GM23248 (cell line): ENCODE results near the gene CST9. TPM values are rescaled to one million over a fixed set of nuclear protein-coding genes. Genes with fewer than 3 reads are reported as not detected.
A peak's percentile ranks its signal among the peaks of the same experiment; 100 is the strongest.

Source experiments
- DNase-seq: peaks from one replicate; pipeline ENCODE4 v3.0.0-alpha.2; 2015
- H2AFZ ChIP-seq: fragments of 200-600 bp; sonication (generic); 2 replicates; pipeline ENCODE4 v1.6.1; 2016; ENCODE audit warnings: antibody characterized with exemption
- H3F3A ChIP-seq: fragments of 200-600 bp; sonication (generic); 2 replicates; pipeline ENCODE4 v1.6.1; 2016; ENCODE audit warnings: mild to moderate bottlenecking, antibody characterized with exemption, mixed run types; ENCODE audit not compliant: insufficient read depth
- H3K27ac ChIP-seq: fragments of 200-600 bp; sonication (generic); 2 replicates; pipeline ENCODE4 v1.5.1; 2016; ENCODE audit warnings: mild to moderate bottlenecking
- H3K27me3 ChIP-seq: fragments of 200-600 bp; sonication (generic); replicated peaks from 2 replicates; pipeline ENCODE4 v1.6.1; 2016; ENCODE audit warnings: mild to moderate bottlenecking; ENCODE audit not compliant: insufficient read depth
- H3K36me3 ChIP-seq: fragments of 200-600 bp; sonication (generic); 2 replicates; pipeline ENCODE4 v1.6.1; 2016; ENCODE audit warnings: low read depth, mild to moderate bottlenecking
- H3K4me1 ChIP-seq: fragments of 200-600 bp; sonication (generic); 2 replicates; pipeline ENCODE4 v1.6.1; 2016; ENCODE audit warnings: mild to moderate bottlenecking; ENCODE audit not compliant: insufficient read depth
- H3K4me2 ChIP-seq: fragments of 200-600 bp; sonication (generic); one replicate; pipeline ENCODE4 v1.6.1; 2016; ENCODE audit warnings: mild to moderate bottlenecking; ENCODE audit not compliant: unreplicated experiment
- H3K4me3 ChIP-seq: fragments of 200-600 bp; sonication (generic); 2 replicates; pipeline ENCODE4 v1.5.1; 2016; ENCODE audit warnings: mild to moderate bottlenecking
- H3K79me2 ChIP-seq: fragments of 200-600 bp; sonication (generic); 2 replicates; pipeline ENCODE4 v1.6.1; 2016; ENCODE audit warnings: mild to moderate bottlenecking; ENCODE audit not compliant: insufficient read depth
- H3K9ac ChIP-seq: fragments of 200-600 bp; sonication (generic); 2 replicates; pipeline ENCODE4 v1.6.1; 2016; ENCODE audit warnings: mild to moderate bottlenecking
- H3K9me2 ChIP-seq: fragments of 200-600 bp; sonication (generic); 2 replicates; pipeline ENCODE4 v1.6.1; 2016; ENCODE audit warnings: mixed run types, mild to moderate bottlenecking, moderate library complexity; ENCODE audit not compliant: insufficient read depth
- H3K9me3 ChIP-seq: fragments of 200-600 bp; sonication (generic); one replicate; pipeline ENCODE4 v1.6.1; 2017; ENCODE audit warnings: low read depth
- H4K20me1 ChIP-seq: fragments of 200-600 bp; sonication (generic); 2 replicates; pipeline ENCODE4 v1.6.0; 2016; ENCODE audit not compliant: insufficient read depth
- EZH2 ChIP-seq: fragments of 200-600 bp; sonication (generic); IDR thresholded peaks from 2 replicates; pipeline ENCODE4 v1.6.1; 2018; ENCODE audit warnings: antibody characterized with exemption, mild to moderate bottlenecking; ENCODE audit not compliant: insufficient read depth, poor library complexity, severe bottlenecking
- EZH2phosphoT487 ChIP-seq: fragments of 200-600 bp; sonication (generic); IDR thresholded peaks from 2 replicates; pipeline ENCODE4 v1.6.1; 2018; ENCODE audit warnings: antibody characterized with exemption, moderate library complexity, mild to moderate bottlenecking, low read depth; ENCODE audit not compliant: insufficient read depth
- WGBS, 2 experiments: methylation state at CpG; one replicate each; pipeline ENCODE4 v1.1.6; 2015 to 2017; ENCODE audit warnings: low lambda C conversion rate in 2 of 2, low coverage in 1 of 2; ENCODE audit errors: missing lambda C conversion rate in 2 of 2; 5-methylcytosine and 5-hydroxymethylcytosine counted together
- in situ Hi-C: fragments of 300-500 bp; cut with MboI; formaldehyde crosslinking; loops from 2 replicates; pipeline ENCODE4 v1.15.0; 2020
- polyA plus RNA-seq: library from polyadenylated mRNA; unstranded; fragments of >200 nt; fragmentation: Nextera tagmentation; extraction: Ambion mirVana; gene quantifications from 2 replicates; pipeline ENCODE4 v1.2.1, GENCODE V29; 2016
- total RNA-seq: library from RNA; depleted of rRNA; stranded (reverse); fragments of >200 nt; shearing (Covaris generic); gene quantifications from 2 replicates; pipeline ENCODE4 v1.2.3, GENCODE V29; 2014

Gene CST9
- total and polyA plus RNA-seq, 2 experiments from 2014 or later, result not detected

- no peak overlapping the region for H2AFZ ChIP-seq
- 0 out of 2 replicates have a peak, but pooled peaks cover 3% of the 10 kb centered on the region for H3K79me2 ChIP-seq
- DNase-seq, result no peak
- H3K27me3 ChIP-seq, result no peaks in the 10 kb centered on the region
- no peaks in the 10 kb centered on the region for H3K9me2 ChIP-seq
- no peak overlapping the region for H3K4me3 ChIP-seq
- peaks cover 5% of the 10 kb centered on the region; the same call in 1 of the 2 replicates for H3F3A ChIP-seq
- no peaks in the 10 kb centered on the region for H4K20me1 ChIP-seq
- no peak for TF ChIP-seq EZH2
- no peak for TF ChIP-seq EZH2phosphoT487
- in situ Hi-C loops, result no loop called here
- no peaks in the 10 kb centered on the region for H3K9me3 ChIP-seq
- no peaks in the 10 kb centered on the region for H3K36me3 ChIP-seq
- H3K4me1 ChIP-seq, result 0 out of 2 replicates have a peak, but pooled peaks cover 7% of the 10 kb centered on the region
- H3K9ac ChIP-seq, result no peak overlapping the region
- H3K4me2 ChIP-seq, result no peak overlapping the region
- WGBS, 2 experiments, result 79 to 80% methylated on average over 12 of the region's 12 CpGs
- no peak overlapping the region for H3K27ac ChIP-seq
Measured at GRCh38 chr20:23629542-23630391, 24.1 kb upstream of the CST9 start.

GRCh38 chr20:23629017-23629541 is 23.4 kb upstream of the CST9 start:
- TF ChIP-seq EZH2phosphoT487, result no peak
- no peak for TF ChIP-seq EZH2
- Histone ChIP-seq H3K4me1 (peaks cover 9% of the 10 kb centered on the region; the same call in 1 of the 2 replicates), H3K4me3 (no peak overlapping the region), H3K27ac (no peak overlapping the region), H4K20me1 (no peaks in the 10 kb centered on the region), H2AFZ (no peak overlapping the region), H3K36me3 (no peaks in the 10 kb centered on the region), H3K79me2 (no peaks in the 10 kb centered on the region), H3K27me3 (no peaks in the 10 kb centered on the region), H3K9me3 (no peaks in the 10 kb centered on the region), H3K9me2 (no peaks in the 10 kb centered on the region), H3K9ac (no peak overlapping the region), H3K4me2 (no peak overlapping the region), H3F3A (peaks cover 8% of the 10 kb centered on the region)
- in situ Hi-C loops, result no loop called here
- WGBS, 2 experiments, result 63 to 67% methylated on average over 7 of the region's 7 CpGs
- DNase-seq, result peak; percentile 76

DNA sequence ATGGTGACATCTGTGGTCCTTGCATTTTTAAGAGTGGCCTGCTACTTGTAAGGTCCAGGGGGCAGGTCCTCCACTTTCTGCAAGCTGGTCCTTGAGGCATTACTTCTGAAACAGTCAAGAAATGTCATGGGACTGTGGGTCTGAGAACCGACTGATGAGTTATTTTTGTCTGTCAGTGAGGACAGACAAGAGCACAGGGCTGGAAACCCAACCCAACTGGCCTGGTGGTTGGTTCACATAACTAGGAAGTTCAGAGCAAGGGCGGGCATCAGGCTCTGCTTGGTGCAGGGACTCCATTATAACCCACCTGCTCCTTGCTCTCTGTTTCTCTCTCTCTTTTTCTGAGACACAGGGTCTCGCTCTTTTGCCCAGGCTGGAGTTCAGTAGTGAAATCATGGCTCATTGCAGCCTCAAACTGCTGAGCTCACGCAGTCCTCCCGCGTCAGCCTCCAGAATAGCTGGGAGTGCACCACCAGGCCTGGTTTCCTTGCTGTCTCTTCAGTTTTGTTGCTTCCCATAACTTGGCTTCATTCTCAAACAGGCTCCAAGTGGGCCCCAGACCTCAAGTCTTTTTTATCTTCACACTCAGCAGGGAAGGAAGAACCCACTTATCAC is 22.8 kb upstream of the CST9 start:
- Histone ChIP-seq H4K20me1 (no peaks in the 10 kb centered on the region), H3F3A (peaks cover 13% of the 10 kb centered on the region), H3K4me3 (no peak overlapping the region), H3K9ac (no peak overlapping the region), H3K9me2 (no peaks in the 10 kb centered on the region), H3K4me1 (peaks cover 14% of the 10 kb centered on the region; the same call in 1 of the 2 replicates), H3K27ac (no peak overlapping the region), H3K36me3 (no peaks in the 10 kb centered on the region), H3K9me3 (no peaks in the 10 kb centered on the region), H3K4me2 (no peak overlapping the region), H3K79me2 (no peaks in the 10 kb centered on the region), H3K27me3 (no peaks in the 10 kb centered on the region), H2AFZ (no peak overlapping the region)
- 90 to 92% methylated on average over 6 of the region's 6 CpGs for WGBS, 2 experiments
- DNase-seq, result no peak
- no peak for TF ChIP-seq EZH2phosphoT487
- no peak for TF ChIP-seq EZH2
- in situ Hi-C loops, result no loop called here

GRCh38 chr20:23627501-23627900 is 21.8 kb upstream of the CST9 start:
- TF ChIP-seq EZH2phosphoT487 (no peak), EZH2 (no peak)
- Histone ChIP-seq H3K27me3 (no peaks in the 10 kb centered on the region), H3K4me3 (no peak overlapping the region), H3K4me1 (peaks cover 15% of the 10 kb centered on the region; the same call in 1 of the 2 replicates), H3F3A (peaks cover 20% of the 10 kb centered on the region), H3K9ac (no peak overlapping the region), H3K9me2 (no peaks in the 10 kb centered on the region), H3K79me2 (no peaks in the 10 kb centered on the region), H3K4me2 (no peak overlapping the region), H2AFZ (no peak overlapping the region), H4K20me1 (no peaks in the 10 kb centered on the region), H3K36me3 (no peaks in the 10 kb centered on the region), H3K27ac (no peak overlapping the region), H3K9me3 (no peaks in the 10 kb centered on the region)
- 90 to 93% methylated on average over 3 of the region's 3 CpGs for whole genome bisulfite sequencing, 2 experiments
- in situ Hi-C loops, result no loop called here
- DNase-seq, result no peak
